ENCODE measurements around the gene NKD1. TPM values are rescaled to one million over a fixed set of nuclear protein-coding genes. Genes with fewer than 3 reads are reported as not detected.

Gene NKD1
- total RNA-seq, 1 donor from 2014 or later = 0.43 TPM

- Mint-ChIP-seq H3K27ac (ENCODE audit: unreplicated experiment) (no peak overlapping the region), H3K4me1 (ENCODE audit: unreplicated experiment) (no peaks in the 10 kb centered on the region), H3K36me3 (ENCODE audit: unreplicated experiment) (no peaks in the 10 kb centered on the region), H3K9me3 (ENCODE audit: unreplicated experiment) (no peaks in the 10 kb centered on the region), H3K4me3 (ENCODE audit: unreplicated experiment) (no peak overlapping the region), H3K27me3 (ENCODE audit: unreplicated experiment) (peaks cover 25% of the 10 kb centered on the region)
- no peak for TF ChIP-seq CTCF (IDR thresholded peaks at IDR 0.05)
- no peak for DNase-seq (ENCODE audit: extremely low spot score, unreplicated experiment)
Measured at GRCh38 chr16:50645563-50646220, 97.5 kb downstream of the NKD1 start.

- DNase-seq (ENCODE audit: extremely low spot score, unreplicated experiment) = no peak
- Mint-ChIP-seq H3K4me1 (ENCODE audit: unreplicated experiment) (no peaks in the 10 kb centered on the region), H3K27ac (ENCODE audit: unreplicated experiment) (no peak overlapping the region), H3K4me3 (ENCODE audit: unreplicated experiment) (no peak overlapping the region), H3K36me3 (ENCODE audit: unreplicated experiment) (no peaks in the 10 kb centered on the region), H3K9me3 (ENCODE audit: unreplicated experiment) (no peaks in the 10 kb centered on the region), H3K27me3 (ENCODE audit: unreplicated experiment) (peaks cover 25% of the 10 kb centered on the region)
- no peak for TF ChIP-seq CTCF (IDR thresholded peaks at IDR 0.05)
Measured at GRCh38 chr16:50646345-50646744, 98.1 kb downstream of the NKD1 start.

DNA sequence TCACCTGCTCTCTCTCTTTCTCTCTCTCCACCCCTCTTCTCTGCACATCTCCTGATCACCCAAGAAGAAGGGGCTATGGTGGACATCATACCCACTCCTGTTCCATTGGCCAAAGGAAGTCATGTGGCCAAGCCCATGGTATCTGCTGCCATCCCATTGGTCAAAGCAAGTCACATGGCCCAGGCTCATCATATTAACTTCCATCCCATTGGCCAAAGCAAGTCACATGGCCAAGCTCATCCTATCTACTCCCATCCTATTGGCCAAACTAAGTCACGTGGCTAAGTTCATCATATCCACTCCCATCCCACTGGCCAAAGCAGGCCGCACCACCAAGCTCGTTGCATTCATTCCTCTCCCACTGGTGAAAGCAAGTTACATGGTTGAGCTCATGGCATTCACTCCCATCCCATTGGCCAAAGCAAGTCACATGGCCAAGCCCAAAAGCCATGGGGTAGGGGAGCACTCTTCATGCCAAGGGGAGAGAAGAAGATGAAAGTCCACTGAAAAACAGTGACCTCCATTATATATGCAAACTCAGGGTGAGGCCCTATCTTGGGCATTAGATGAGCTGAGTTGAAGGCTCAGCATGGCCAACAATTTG is 103.7 kb downstream of the NKD1 start:
- H3K4me1 Mint-ChIP-seq (ENCODE audit: unreplicated experiment) = no peaks in the 10 kb centered on the region
- no peak overlapping the region for H3K4me3 Mint-ChIP-seq (ENCODE audit: unreplicated experiment)
- no peak for DNase-seq (ENCODE audit: extremely low spot score, unreplicated experiment)
- TF ChIP-seq CTCF (IDR thresholded peaks at IDR 0.05) = no peak
- H3K27me3 Mint-ChIP-seq (ENCODE audit: unreplicated experiment) = peaks cover 13% of the 10 kb centered on the region
- H3K36me3 Mint-ChIP-seq (ENCODE audit: unreplicated experiment) = no peaks in the 10 kb centered on the region
- H3K9me3 Mint-ChIP-seq (ENCODE audit: unreplicated experiment) = peaks cover 4% of the 10 kb centered on the region
- no peak overlapping the region for H3K27ac Mint-ChIP-seq (ENCODE audit: unreplicated experiment)

- Mint-ChIP-seq H3K27me3 (ENCODE audit: unreplicated experiment) (peaks cover 7% of the 10 kb centered on the region), H3K9me3 (ENCODE audit: unreplicated experiment) (peaks cover 4% of the 10 kb centered on the region), H3K4me3 (ENCODE audit: unreplicated experiment) (no peak overlapping the region), H3K27ac (ENCODE audit: unreplicated experiment) (no peak overlapping the region), H3K4me1 (ENCODE audit: unreplicated experiment) (no peaks in the 10 kb centered on the region), H3K36me3 (ENCODE audit: unreplicated experiment) (no peaks in the 10 kb centered on the region)
- TF ChIP-seq CTCF (IDR thresholded peaks at IDR 0.05) = no peak
- DNase-seq (ENCODE audit: extremely low spot score, unreplicated experiment) = no peak
Measured at GRCh38 chr16:50652836-50653425, 104.7 kb downstream of the NKD1 start.
